Fibroblast of mammary gland (primary cell): Measurements from ENCODE around the gene DMBT1.
"Not testable (repeated sequence)": the region's sequence is repeated elsewhere in the genome, so short reads cannot be mapped to it uniquely, and the experiment has no call there.

ENCODE experiments used
- DNase-seq: peaks from one replicate; pipeline ENCODE4 v3.0.0-alpha.2; 2010; ENCODE audit warnings: low read depth
- H3K4me3 ChIP-seq: 2 replicates; pipeline ENCODE4 v1.5.1; 2011; ENCODE audit warnings: low read depth, mild to moderate bottlenecking, low read length, moderate library complexity; ENCODE audit not compliant: control insufficient read depth
- CTCF ChIP-seq: conservative IDR thresholded peaks from 2 replicates; pipeline ENCODE4 v1.5.1; 2011; ENCODE audit warnings: low read depth, low read length, inconsistent platforms; ENCODE audit not compliant: control insufficient read depth, insufficient read depth

DMBT1 gene

DNA sequence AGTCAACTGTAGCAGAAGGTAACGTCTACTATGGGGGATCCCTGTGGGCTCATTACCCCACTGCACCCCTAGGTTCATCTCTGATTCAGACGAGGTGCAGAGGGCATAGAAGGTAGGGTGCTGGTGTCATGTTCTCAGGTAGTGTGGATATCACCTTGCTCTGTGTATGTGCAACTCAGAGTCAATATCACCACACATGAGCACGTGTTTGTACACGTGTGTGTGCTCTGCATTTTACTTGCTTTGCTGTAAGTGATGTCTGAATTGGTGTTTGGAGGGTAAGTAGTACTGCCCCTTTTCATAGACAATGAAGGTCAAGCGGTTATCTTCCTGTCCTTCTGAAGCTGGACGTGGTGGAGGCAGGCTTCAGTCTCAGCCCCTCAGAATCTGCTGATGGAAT lies 10.4 kb downstream of the DMBT1 start:
- DNase-seq, result no peak
- TF ChIP-seq CTCF, result no peak
- H3K4me3 ChIP-seq, result no peak overlapping the region

GRCh38 chr10:122571892-122572291 lies 11.3 kb downstream of the DMBT1 start:
- no peak for DNase-seq
- TF ChIP-seq CTCF, result no peak
- H3K4me3 ChIP-seq, result no peak overlapping the region

DNA sequence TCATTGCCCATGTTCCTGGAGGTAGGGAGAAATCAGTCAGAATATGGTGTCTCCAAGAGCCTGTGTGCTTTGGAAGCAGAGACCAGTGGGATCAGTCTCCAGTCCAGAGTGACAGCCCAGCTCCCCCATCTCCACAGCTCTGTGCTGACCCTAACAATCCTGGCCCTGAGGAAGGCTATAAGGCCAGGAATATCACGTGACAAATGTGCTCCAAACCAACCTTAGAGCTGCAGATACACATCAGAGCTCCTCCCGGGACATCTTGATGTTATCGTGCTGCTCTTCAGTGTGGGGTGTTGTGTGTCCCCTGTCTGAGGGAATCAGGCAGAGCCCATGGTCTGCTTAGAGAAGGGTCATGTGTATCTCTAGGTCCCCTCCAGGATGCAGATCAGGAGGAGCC lies 15.2 kb downstream of the DMBT1 start:
- TF ChIP-seq CTCF, result no peak
- no peak overlapping the region for H3K4me3 ChIP-seq
- no peak for DNase-seq

DNA sequence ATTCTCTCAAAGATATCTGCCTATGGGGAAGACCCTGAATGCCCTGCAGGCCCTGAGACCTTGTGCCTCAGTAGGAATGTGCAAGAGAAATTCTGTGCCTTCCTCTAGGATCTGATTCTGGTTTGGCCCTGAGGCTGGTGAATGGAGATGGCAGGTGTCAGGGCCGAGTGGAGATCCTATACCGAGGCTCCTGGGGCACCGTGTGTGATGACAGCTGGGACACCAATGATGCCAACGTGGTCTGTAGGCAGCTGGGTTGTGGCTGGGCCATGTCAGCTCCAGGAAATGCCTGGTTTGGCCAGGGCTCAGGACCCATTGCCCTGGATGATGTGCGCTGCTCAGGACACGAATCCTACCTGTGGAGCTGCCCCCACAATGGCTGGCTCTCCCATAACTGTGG lies 15.7 kb downstream of the DMBT1 start:
- no peak for DNase-seq
- no peak overlapping the region for H3K4me3 ChIP-seq
- no peak for TF ChIP-seq CTCF

GRCh38 chr10:122577311-122577885 lies 16.8 kb downstream of the DMBT1 start:
- H3K4me3 ChIP-seq, result no peak overlapping the region
- TF ChIP-seq CTCF, result no peak
- DNase-seq, result no peak

DNA sequence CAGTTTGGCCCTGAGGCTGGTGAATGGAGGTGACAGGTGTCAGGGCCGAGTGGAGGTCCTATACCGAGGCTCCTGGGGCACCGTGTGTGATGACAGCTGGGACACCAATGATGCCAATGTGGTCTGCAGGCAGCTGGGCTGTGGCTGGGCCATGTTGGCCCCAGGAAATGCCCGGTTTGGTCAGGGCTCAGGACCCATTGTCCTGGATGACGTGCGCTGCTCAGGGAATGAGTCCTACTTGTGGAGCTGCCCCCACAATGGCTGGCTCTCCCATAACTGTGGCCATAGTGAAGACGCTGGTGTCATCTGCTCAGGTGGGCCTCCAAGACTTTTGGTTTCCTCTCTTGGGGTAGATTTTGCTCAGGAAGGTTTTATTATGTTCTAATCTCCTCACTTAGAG lies 25.5 kb downstream of the DMBT1 start:
- not testable (repeated sequence) for H3K4me3 ChIP-seq, DNase-seq

DNA sequence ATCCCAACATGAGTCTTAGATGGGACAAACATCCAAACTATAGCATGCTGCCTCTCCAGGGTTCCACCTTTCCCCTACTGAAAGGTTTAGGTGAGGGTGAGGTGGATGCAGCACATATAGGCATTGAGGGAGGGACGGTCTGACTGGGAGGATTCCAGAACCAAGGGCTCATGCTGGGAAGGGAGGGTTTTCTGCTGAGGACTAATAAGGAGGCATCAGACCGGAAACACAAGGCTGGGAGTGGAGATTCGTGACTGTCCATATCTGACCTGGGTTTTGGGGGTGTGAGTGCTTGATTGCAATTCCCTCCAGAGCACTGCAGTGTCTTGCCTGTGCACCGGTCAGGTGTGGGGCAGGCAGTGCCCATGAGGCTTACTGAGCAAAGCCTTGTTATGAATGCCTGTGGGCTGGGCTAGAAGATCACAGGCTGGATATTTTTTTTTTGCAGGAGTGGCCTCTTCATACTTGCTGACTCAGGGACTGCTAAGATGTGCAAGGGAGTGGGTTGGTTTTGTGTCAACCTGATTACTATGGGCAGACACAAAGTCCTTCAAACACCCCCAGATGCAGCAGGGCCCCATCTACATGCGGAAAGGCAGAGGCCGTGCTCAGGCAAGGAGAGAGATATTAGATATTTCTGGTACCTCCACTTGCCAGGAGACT lies 26.7 kb downstream of the DMBT1 start:
- no peak for TF ChIP-seq CTCF
- DNase-seq, result no peak
- no peak overlapping the region for H3K4me3 ChIP-seq
